ENCODE measurements around the gene FGFR2. TPM values are rescaled to one million over a fixed set of nuclear protein-coding genes. Genes with fewer than 3 reads are reported as not detected.

FGFR2 gene
- total RNA-seq, 4 donors from 2014 or later, result 22.5 to 58.0 (median 44.4) TPM

GRCh38 chr10:121551210-121551885, 46.9 kb downstream of the FGFR2 start:
- DNase-seq, result no peak
- peaks cover 0 to 50% (median 11%) of the 10 kb centered on the region in 3 donors for H3K36me3 ChIP-seq
- H3K9me3 ChIP-seq, result no peaks in the 10 kb centered on the region
- intact Hi-C loops (cut with DNase I), result no loop called here
- 87 to 96% methylated on average over 10 of the region's 10 CpGs for WGBS, 2 donors
- TF ChIP-seq POLR2A (IDR thresholded peaks at IDR 0.05) (no peak), CTCF (IDR thresholded peaks at IDR 0.05) (no peak)
- H3K27ac ChIP-seq, result no peak overlapping the region
- no peak overlapping the region for H3K4me3 ChIP-seq
- peaks cover 0 to 27% (median 4%) of the 10 kb centered on the region in 3 donors for H3K4me1 ChIP-seq
- H3K27me3 ChIP-seq, result no peaks in the 10 kb centered on the region

- Histone ChIP-seq H3K36me3 (peaks cover 0 to 37% (median 0%) of the 10 kb centered on the region in 3 donors), H3K9me3 (no peaks in the 10 kb centered on the region), H3K27ac (no peak overlapping the region), H3K4me1 (peaks cover 0 to 26% (median 0%) of the 10 kb centered on the region in 3 donors), H3K4me3 (no peak overlapping the region), H3K27me3 (no peaks in the 10 kb centered on the region)
- 87 to 90% methylated on average over 5 of the region's 5 CpGs for WGBS, 2 donors
- intact Hi-C loops (cut with DNase I), result no loop called here
- no peak for DNase-seq
- TF ChIP-seq CTCF (IDR thresholded peaks at IDR 0.05) (no peak), POLR2A (IDR thresholded peaks at IDR 0.05) (no peak)
These were observed 53.9 kb downstream of the FGFR2 start for GRCh38 chr10:121544301-121544869.

- peaks cover 0 to 31% (median 0%) of the 10 kb centered on the region in 3 donors for H3K36me3 ChIP-seq
- intact Hi-C loops (cut with DNase I), result no loop called here
- no peak overlapping the region for H3K27ac ChIP-seq
- no peak for DNase-seq
- no peaks in the 10 kb centered on the region for H3K9me3 ChIP-seq
- H3K4me3 ChIP-seq, result no peak overlapping the region
- peaks cover 0 to 26% (median 0%) of the 10 kb centered on the region in 3 donors for H3K4me1 ChIP-seq
- TF ChIP-seq POLR2A (IDR thresholded peaks at IDR 0.05) (no peak), CTCF (IDR thresholded peaks at IDR 0.05) (no peak)
- H3K27me3 ChIP-seq, result no peaks in the 10 kb centered on the region
- 77 to 85% methylated on average over 6 to 7 of the region's 7 CpGs for WGBS, 2 donors
These were observed 54.7 kb downstream of the FGFR2 start for GRCh38 chr10:121543545-121543944.

- TF ChIP-seq CTCF (IDR thresholded peaks at IDR 0.05) (no peak), POLR2A (IDR thresholded peaks at IDR 0.05) (no peak)
- WGBS, 2 donors, result 73 to 78% methylated on average over 8 of the region's 8 CpGs
- Histone ChIP-seq H3K36me3 (peaks cover 0 to 26% (median 0%) of the 10 kb centered on the region in 3 donors), H3K4me1 (peaks cover 0 to 29% (median 2%) of the 10 kb centered on the region in 3 donors), H3K4me3 (no peak overlapping the region), H3K27ac (no peak overlapping the region), H3K9me3 (no peaks in the 10 kb centered on the region), H3K27me3 (no peaks in the 10 kb centered on the region)
- DNase-seq, result no peak
- intact Hi-C loops (cut with DNase I), result no loop called here
These were observed 56.7 kb downstream of the FGFR2 start for GRCh38 chr10:121541450-121542120.
